ENCODE data around the gene PRKG1.

The PRKG1 gene

DNA sequence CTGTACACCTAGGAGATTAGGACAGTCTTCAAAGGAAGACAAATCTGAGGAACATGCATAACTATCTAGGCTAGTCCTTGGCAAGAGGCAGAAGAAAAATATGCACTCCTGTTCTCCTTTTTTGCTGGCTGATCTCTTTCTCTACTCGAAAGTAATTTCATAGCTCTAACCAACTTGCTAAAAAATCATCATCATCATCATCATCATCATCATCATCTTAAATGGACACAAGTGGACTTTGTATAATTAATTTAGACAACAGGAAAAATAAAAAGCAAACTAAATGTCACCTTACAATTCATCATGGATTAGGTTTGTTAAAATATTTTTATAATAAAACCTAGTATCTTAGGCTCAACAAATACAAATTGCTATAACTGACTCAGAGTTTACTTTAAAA is 1192.6 kb downstream of the PRKG1 start:
- TF ChIP-seq, protein P1, sequence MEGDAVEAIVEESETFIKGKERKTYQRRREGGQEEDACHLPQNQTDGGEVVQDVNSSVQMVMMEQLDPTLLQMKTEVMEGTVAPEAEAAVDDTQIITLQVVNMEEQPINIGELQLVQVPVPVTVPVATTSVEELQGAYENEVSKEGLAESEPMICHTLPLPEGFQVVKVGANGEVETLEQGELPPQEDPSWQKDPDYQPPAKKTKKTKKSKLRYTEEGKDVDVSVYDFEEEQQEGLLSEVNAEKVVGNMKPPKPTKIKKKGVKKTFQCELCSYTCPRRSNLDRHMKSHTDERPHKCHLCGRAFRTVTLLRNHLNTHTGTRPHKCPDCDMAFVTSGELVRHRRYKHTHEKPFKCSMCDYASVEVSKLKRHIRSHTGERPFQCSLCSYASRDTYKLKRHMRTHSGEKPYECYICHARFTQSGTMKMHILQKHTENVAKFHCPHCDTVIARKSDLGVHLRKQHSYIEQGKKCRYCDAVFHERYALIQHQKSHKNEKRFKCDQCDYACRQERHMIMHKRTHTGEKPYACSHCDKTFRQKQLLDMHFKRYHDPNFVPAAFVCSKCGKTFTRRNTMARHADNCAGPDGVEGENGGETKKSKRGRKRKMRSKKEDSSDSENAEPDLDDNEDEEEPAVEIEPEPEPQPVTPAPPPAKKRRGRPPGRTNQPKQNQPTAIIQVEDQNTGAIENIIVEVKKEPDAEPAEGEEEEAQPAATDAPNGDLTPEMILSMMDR (conservative IDR thresholded peaks at IDR 0.05; ENCODE audit: low read length): no peak
- no peak overlapping the region for H3K4me2 ChIP-seq (ENCODE audit: low read depth, low read length, poor library complexity, severe bottlenecking)

DNA sequence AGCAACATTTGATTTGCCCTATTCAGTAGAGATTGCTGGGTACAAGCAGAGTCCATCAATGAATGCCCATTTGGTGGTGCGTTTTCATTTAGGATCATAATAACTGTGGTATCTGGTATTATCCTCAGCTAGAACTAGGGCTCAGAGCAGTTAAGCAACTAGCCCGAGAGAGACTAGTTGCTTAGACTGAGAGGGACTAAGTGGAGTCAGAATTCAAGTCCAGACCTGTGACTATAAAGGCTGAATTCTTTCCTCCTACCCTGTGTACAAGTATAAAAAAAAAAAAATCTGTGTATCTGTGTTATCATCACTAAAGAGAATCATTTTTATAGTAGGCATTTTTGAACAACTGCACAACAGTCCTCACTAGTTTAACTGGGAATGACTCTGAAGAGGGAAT is 1194.5 kb downstream of the PRKG1 start:
- no peaks in the 10 kb centered on the region for H3K36me3 ChIP-seq (ENCODE audit: insufficient read depth, low read length)
- H3K4me1 ChIP-seq (ENCODE audit: insufficient read depth, low read length, poor library complexity, severe bottlenecking): no peaks in the 10 kb centered on the region
- H4K20me1 ChIP-seq (ENCODE audit: insufficient read depth, low read length, poor library complexity, severe bottlenecking): no peaks in the 10 kb centered on the region
- no peaks in the 10 kb centered on the region for H3K27me3 ChIP-seq (ENCODE audit: insufficient read depth, low read length, poor library complexity, severe bottlenecking)
- H3K4me2 ChIP-seq (ENCODE audit: low read depth, low read length, poor library complexity, severe bottlenecking): no peak overlapping the region
- H3F3A ChIP-seq (ENCODE audit: low read depth): no peaks in the 10 kb centered on the region
- no peaks in the 10 kb centered on the region for H3K9me2 ChIP-seq (replicated peaks; ENCODE audit: low read depth, low read length)
- no peak overlapping the region for H3K4me3 ChIP-seq (ENCODE audit: low read length, poor library complexity, severe bottlenecking)
- no peak for TF ChIP-seq EZH2phosphoT487 (IDR thresholded peaks at IDR 0.05; ENCODE audit: borderline replicate concordance)
- TF ChIP-seq, protein P1 (conservative IDR thresholded peaks at IDR 0.05; ENCODE audit: low read length): no peak
- H3K9me3 ChIP-seq (ENCODE audit: insufficient read depth, low read depth, low read length): no peaks in the 10 kb centered on the region
- H2AFZ ChIP-seq (ENCODE audit: low read length): no peak overlapping the region
- no peaks in the 10 kb centered on the region for H3K79me2 ChIP-seq (ENCODE audit: insufficient read depth, low read length)
- H3K9ac ChIP-seq (ENCODE audit: low read depth, low read length, poor library complexity, severe bottlenecking): no peak overlapping the region

More for the DNA sequence above, 1192.6 kb downstream of the PRKG1 start:
- Histone ChIP-seq H3K9ac (ENCODE audit: low read depth, low read length, poor library complexity, severe bottlenecking) (no peak overlapping the region), H3K79me2 (ENCODE audit: insufficient read depth, low read length) (no peaks in the 10 kb centered on the region), H3K27me3 (ENCODE audit: insufficient read depth, low read length, poor library complexity, severe bottlenecking) (no peaks in the 10 kb centered on the region), H3F3A (ENCODE audit: low read depth) (no peaks in the 10 kb centered on the region), H4K20me1 (ENCODE audit: insufficient read depth, low read length, poor library complexity, severe bottlenecking) (no peaks in the 10 kb centered on the region), H3K9me3 (ENCODE audit: insufficient read depth, low read depth, low read length) (no peaks in the 10 kb centered on the region), H3K36me3 (ENCODE audit: insufficient read depth, low read length) (no peaks in the 10 kb centered on the region), H3K9me2 (replicated peaks; ENCODE audit: low read depth, low read length) (no peaks in the 10 kb centered on the region), H3K4me1 (ENCODE audit: insufficient read depth, low read length, poor library complexity, severe bottlenecking) (no peaks in the 10 kb centered on the region), H3K4me3 (ENCODE audit: low read length, poor library complexity, severe bottlenecking) (no peak overlapping the region), H2AFZ (ENCODE audit: low read length) (no peak overlapping the region)

DNA sequence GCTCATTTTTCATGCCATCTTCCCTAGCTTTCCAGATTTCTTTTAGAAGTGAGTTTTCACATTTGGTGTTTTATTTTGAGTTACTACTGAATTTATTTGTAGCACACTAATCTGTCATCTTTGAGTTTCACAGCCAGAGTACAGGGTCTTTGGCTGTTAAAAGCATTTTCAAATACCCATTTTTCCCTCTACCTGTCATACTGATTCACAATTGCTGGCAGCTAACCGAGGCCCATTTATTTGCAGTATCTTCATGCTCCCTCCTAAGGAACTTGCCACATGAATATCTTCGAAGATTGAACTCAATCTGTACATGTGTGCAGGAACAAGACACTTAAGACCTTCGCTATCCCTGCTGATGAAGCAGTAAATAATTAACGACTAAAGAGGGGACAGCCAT is 1194.9 kb downstream of the PRKG1 start:
- no peak overlapping the region for H3K9ac ChIP-seq (ENCODE audit: low read depth, low read length, poor library complexity, severe bottlenecking)
- TF ChIP-seq, protein P1 (conservative IDR thresholded peaks at IDR 0.05; ENCODE audit: low read length): no peak
- TF ChIP-seq EZH2phosphoT487 (IDR thresholded peaks at IDR 0.05; ENCODE audit: borderline replicate concordance): no peak
- H3K9me2 ChIP-seq (replicated peaks; ENCODE audit: low read depth, low read length): no peaks in the 10 kb centered on the region
- no peaks in the 10 kb centered on the region for H3K9me3 ChIP-seq (ENCODE audit: insufficient read depth, low read depth, low read length)
- H3K4me3 ChIP-seq (ENCODE audit: low read length, poor library complexity, severe bottlenecking): no peak overlapping the region
- no peak overlapping the region for H2AFZ ChIP-seq (ENCODE audit: low read length)
- H3K4me2 ChIP-seq (ENCODE audit: low read depth, low read length, poor library complexity, severe bottlenecking): no peak overlapping the region
- no peaks in the 10 kb centered on the region for H3K27me3 ChIP-seq (ENCODE audit: insufficient read depth, low read length, poor library complexity, severe bottlenecking)
- no peaks in the 10 kb centered on the region for H3K79me2 ChIP-seq (ENCODE audit: insufficient read depth, low read length)
- H3F3A ChIP-seq (ENCODE audit: low read depth): no peaks in the 10 kb centered on the region
- no peaks in the 10 kb centered on the region for H3K4me1 ChIP-seq (ENCODE audit: insufficient read depth, low read length, poor library complexity, severe bottlenecking)
- no peaks in the 10 kb centered on the region for H3K36me3 ChIP-seq (ENCODE audit: insufficient read depth, low read length)
- no peaks in the 10 kb centered on the region for H4K20me1 ChIP-seq (ENCODE audit: insufficient read depth, low read length, poor library complexity, severe bottlenecking)

Data from Loucy (cell line).